CD4-positive, alpha-beta T cell (primary cell): ENCODE measurements around the gene NFKB1. TPM values are rescaled to one million over a fixed set of nuclear protein-coding genes. Genes with fewer than 3 reads are reported as not detected.

ENCODE experiments used
- ATAC-seq: fragments of 200-7000 bp; cut with Tn5 transposase; one replicate; pipeline ENCODE4 v1.10.0; 2022; ENCODE audit warnings: mild to moderate bottlenecking; ENCODE audit not compliant: poor library complexity
- CTCF ChIA-PET: fragments of 350-600 bp; sonication (Branson Sonifier 250); formaldehyde crosslinking; loops from one replicate; lab custom pipeline; 2021; ENCODE audit warnings: antibody characterized with exemption, inconsistent platforms; lab: Charles Lee
- POLR2A ChIA-PET: fragments of 350-600 bp; sonication (Branson Sonifier 250); formaldehyde crosslinking; loops from one replicate; lab custom pipeline; 2021; ENCODE audit warnings: antibody characterized with exemption, inconsistent platforms; lab: Charles Lee
- DNase-seq, 14 experiments: peaks; one replicate each; pipeline ENCODE4 v3.0.0-alpha.2; 2013 to 2020; ENCODE audit warnings: mixed read lengths in 2 of 14
- H3K27ac ChIP-seq, 2 donors: one replicate each; pipeline versions ENCODE4 v1.5.1 to v1.7.0; 2013; ENCODE audit warnings: low read length in 2 of 2, low read depth in 1 of 2, mild to moderate bottlenecking in 1 of 2
- H3K27me3 ChIP-seq, 2 experiments: 1 replicate in 1 of 2; 2 replicates in 1 of 2; pipeline versions ENCODE4 v1.6.1 to v1.7.0; 2013; ENCODE audit warnings: low read length in 2 of 2, control low read depth in 1 of 2, mild to moderate bottlenecking in 1 of 2, moderate library complexity in 1 of 2; ENCODE audit not compliant: insufficient read depth in 2 of 2, control insufficient read depth in 1 of 2
- H3K36me3 ChIP-seq: one replicate; pipeline ENCODE4 v1.6.1; 2013; ENCODE audit warnings: low read length, control low read depth; ENCODE audit not compliant: insufficient read depth
- H3K4me1 ChIP-seq: one replicate; pipeline ENCODE4 v1.6.1; 2013; ENCODE audit warnings: low read length, control low read depth; ENCODE audit not compliant: insufficient read depth
- H3K4me3 ChIP-seq: one replicate; pipeline ENCODE4 v1.5.1; 2013; ENCODE audit warnings: mild to moderate bottlenecking, low read length, moderate library complexity
- H3K9me3 ChIP-seq, 2 experiments: 1 replicate in 1 of 2; 2 replicates in 1 of 2; pipeline versions ENCODE4 v1.6.1 to v1.7.0; 2013; ENCODE audit warnings: low read length in 2 of 2, mild to moderate bottlenecking in 2 of 2, control low read depth in 1 of 2, moderate library complexity in 1 of 2; ENCODE audit not compliant: control insufficient read depth in 1 of 2, insufficient read depth in 1 of 2
- H3K27ac Mint-ChIP-seq: one replicate; pipeline ENCODE4 v1.8.0; 2020; ENCODE audit warnings: mixed read lengths
- H3K27me3 Mint-ChIP-seq: one replicate; pipeline ENCODE4 v1.8.0; 2021; ENCODE audit warnings: mixed read lengths
- H3K36me3 Mint-ChIP-seq: one replicate; pipeline ENCODE4 v1.8.0; 2021; ENCODE audit warnings: low read depth, mixed read lengths
- H3K4me1 Mint-ChIP-seq: one replicate; pipeline ENCODE4 v1.8.0; 2021; ENCODE audit warnings: low read depth, mixed read lengths
- H3K4me3 Mint-ChIP-seq: one replicate; pipeline ENCODE4 v1.8.0; 2020; ENCODE audit warnings: mild to moderate bottlenecking, mixed read lengths
- H3K9me3 Mint-ChIP-seq: one replicate; pipeline ENCODE4 v1.8.0; 2020; ENCODE audit warnings: mixed read lengths
- intact Hi-C, 2 experiments: fragments of 100-400 bp; cut with DNase I in 1 of 2; cut with micrococcal nuclease in 1 of 2; formaldehyde crosslinking; loops; one replicate each; pipeline versions ENCODE4 v1.15.1 to v1.9.0; 2023 to 2025; cut with DNase I, micrococcal nuclease
- total RNA-seq, 174 experiments: library from RNA in 2 of 174; stranded (reverse) in 2 of 174; gene quantifications; one replicate each; pipeline ENCODE4 v1.2.3 and lab custom pipeline; 2021 to 2026
- TF ChIP-seq, protein P1 (sequence below): fragments of 200-600 bp; IDR thresholded peaks from one replicate; pipeline ENCODE4 v1.8.0; 2022; ENCODE audit warnings: antibody characterized with exemption, mild to moderate bottlenecking

The NFKB1 gene
- total RNA-seq, 2 experiments from 2014 or later: 134 TPM

DNA sequence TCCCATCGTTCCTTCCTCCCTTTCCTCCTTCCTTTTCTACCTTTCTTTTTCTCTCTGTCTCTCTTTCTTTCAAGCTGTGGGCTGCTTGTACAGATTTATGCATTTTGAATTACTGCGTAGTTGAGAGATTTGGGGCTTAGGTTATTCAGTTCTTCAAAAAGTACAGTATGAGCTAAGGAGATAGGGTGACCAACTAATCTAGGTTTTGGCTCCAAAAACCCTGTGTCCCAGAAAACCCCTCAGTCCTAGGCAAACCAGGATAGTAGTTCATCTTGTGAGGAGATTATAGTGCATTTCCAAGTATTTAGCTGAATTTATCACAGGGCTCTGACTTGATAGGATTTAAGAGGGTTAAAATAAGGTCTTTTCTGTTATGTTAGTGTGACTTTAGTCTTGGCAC lies 64.5 kb downstream of the NFKB1 start:
- H3K4me1 Mint-ChIP-seq: peaks cover 52% of the 10 kb centered on the region
- H3K36me3 Mint-ChIP-seq: peaks cover 80% of the 10 kb centered on the region
- no peak for ATAC-seq
- Histone ChIP-seq H3K27ac (no peak overlapping the region), H3K9me3 (no peaks in the 10 kb centered on the region), H3K36me3 (peaks cover 29% of the 10 kb centered on the region), H3K27me3 (no peaks in the 10 kb centered on the region), H3K4me3 (no peak overlapping the region), H3K4me1 (peaks cover 16% of the 10 kb centered on the region)
- H3K27ac Mint-ChIP-seq: peak overlapping the region; percentile 12
- TF ChIP-seq, protein P1, sequence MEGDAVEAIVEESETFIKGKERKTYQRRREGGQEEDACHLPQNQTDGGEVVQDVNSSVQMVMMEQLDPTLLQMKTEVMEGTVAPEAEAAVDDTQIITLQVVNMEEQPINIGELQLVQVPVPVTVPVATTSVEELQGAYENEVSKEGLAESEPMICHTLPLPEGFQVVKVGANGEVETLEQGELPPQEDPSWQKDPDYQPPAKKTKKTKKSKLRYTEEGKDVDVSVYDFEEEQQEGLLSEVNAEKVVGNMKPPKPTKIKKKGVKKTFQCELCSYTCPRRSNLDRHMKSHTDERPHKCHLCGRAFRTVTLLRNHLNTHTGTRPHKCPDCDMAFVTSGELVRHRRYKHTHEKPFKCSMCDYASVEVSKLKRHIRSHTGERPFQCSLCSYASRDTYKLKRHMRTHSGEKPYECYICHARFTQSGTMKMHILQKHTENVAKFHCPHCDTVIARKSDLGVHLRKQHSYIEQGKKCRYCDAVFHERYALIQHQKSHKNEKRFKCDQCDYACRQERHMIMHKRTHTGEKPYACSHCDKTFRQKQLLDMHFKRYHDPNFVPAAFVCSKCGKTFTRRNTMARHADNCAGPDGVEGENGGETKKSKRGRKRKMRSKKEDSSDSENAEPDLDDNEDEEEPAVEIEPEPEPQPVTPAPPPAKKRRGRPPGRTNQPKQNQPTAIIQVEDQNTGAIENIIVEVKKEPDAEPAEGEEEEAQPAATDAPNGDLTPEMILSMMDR: no peak
- no peaks in the 10 kb centered on the region for H3K9me3 Mint-ChIP-seq
- intact Hi-C loops: no loop called here
- H3K27me3 Mint-ChIP-seq: no peaks in the 10 kb centered on the region
- CTCF ChIA-PET: interaction anchor here (0.6 to 1.2 kb wide), 2 partner anchors 60 to 450 kb away, joined by 3 to 4 read pairs; no protein-coding TSS in a partner anchor
- no peak for DNase-seq
- H3K4me3 Mint-ChIP-seq: no peak overlapping the region
- POLR2A ChIA-PET: interaction anchor here (1.0 kb wide), 1 partner anchor 8 kb away, joined by 3 read pairs; no protein-coding TSS in a partner anchor

DNA sequence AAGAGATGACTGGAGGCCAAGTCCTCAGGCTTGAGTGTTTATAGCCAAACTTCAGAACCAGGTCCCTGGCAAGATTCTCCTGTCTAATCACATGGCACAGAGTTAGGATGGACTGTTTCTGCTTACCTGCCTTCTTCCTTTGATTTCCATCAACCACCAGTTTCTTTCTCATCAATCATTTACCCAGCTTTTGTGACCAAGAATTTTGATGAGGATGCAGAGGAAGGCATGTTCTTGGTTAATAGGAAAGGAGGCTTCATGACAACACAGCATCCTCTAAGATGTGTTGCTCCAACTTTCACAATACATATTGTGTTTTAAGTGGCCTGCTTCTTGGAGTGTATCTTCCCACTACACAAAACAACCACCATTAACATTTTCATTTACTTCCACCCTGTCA lies 65.3 kb downstream of the NFKB1 start:
- Mint-ChIP-seq H3K4me1 (peaks cover 52% of the 10 kb centered on the region), H3K9me3 (no peaks in the 10 kb centered on the region), H3K27ac (peak overlapping the region; percentile 12), H3K36me3 (peaks cover 80% of the 10 kb centered on the region), H3K27me3 (no peaks in the 10 kb centered on the region), H3K4me3 (peak overlapping the region; percentile 8)
- ATAC-seq (no peak), DNase-seq (no peak)
- peaks cover 29% of the 10 kb centered on the region for H3K36me3 ChIP-seq
- H3K27ac ChIP-seq: no peak overlapping the region
- POLR2A ChIA-PET: no interaction called here
- TF ChIP-seq, protein P1: no peak
- H3K4me3 ChIP-seq: no peak overlapping the region
- no peaks in the 10 kb centered on the region for H3K9me3 ChIP-seq
- H3K27me3 ChIP-seq: no peaks in the 10 kb centered on the region
- intact Hi-C loops: no loop called here
- peaks cover 14% of the 10 kb centered on the region for H3K4me1 ChIP-seq
- CTCF ChIA-PET: no interaction called here

DNA sequence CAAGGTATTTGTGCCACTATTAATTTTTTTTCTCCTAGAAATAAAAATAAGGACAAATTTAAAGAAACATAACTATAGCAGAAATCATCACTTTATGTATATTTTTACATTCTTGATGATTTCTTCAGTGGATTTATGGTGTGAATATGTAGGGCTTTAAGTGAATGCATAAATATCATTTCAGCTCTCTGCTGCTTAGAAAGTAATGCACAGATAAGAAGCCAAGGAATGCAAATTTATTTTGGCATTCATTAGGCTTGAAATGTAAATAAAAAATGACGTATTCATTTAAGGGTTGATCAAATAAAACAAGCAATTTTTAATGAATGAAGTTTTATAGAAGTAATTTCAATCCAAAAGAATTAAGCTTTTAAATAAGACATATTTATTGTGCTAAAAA lies 66.3 kb downstream of the NFKB1 start:
- Histone ChIP-seq H3K27me3 (no peaks in the 10 kb centered on the region), H3K9me3 (no peaks in the 10 kb centered on the region), H3K36me3 (peaks cover 29% of the 10 kb centered on the region), H3K4me1 (peaks cover 14% of the 10 kb centered on the region), H3K27ac (no peak overlapping the region), H3K4me3 (no peak overlapping the region)
- intact Hi-C loops: no loop called here
- Mint-ChIP-seq H3K4me3 (no peak overlapping the region), H3K27me3 (no peaks in the 10 kb centered on the region), H3K36me3 (peaks cover 84% of the 10 kb centered on the region), H3K4me1 (peaks cover 60% of the 10 kb centered on the region), H3K27ac (no peak overlapping the region), H3K9me3 (no peaks in the 10 kb centered on the region)
- ATAC-seq (no peak), DNase-seq (no peak)
- POLR2A ChIA-PET: interaction anchor here (0.6 to 0.8 kb wide), 2 partner anchors 9 to 45 kb away, joined by 3 read pairs; no protein-coding TSS in a partner anchor
- TF ChIP-seq, protein P1: no peak
- CTCF ChIA-PET: interaction anchor here (1.1 kb wide), 1 partner anchor 136 kb away, joined by 4 read pairs; no protein-coding TSS in a partner anchor
